K562 (cell line): ENCODE measurements around the gene DTD1. TPM values are rescaled to one million over a fixed set of nuclear protein-coding genes. Genes with fewer than 3 reads are reported as not detected.

Experiments
- CEBPG ChIP-seq, 3 experiments: fragments of 200-800 bp in 1 of 3; sonication (Bioruptor generic) in 1 of 3; sonication (generic) in 1 of 3; formaldehyde crosslinking in 1 of 3; IDR thresholded peaks in 2 of 3; conservative IDR thresholded peaks in 1 of 3; 2 replicates each; pipeline versions ENCODE4 v1.6.1 to v1.8.0; 2016 to 2022; ENCODE audit warnings: missing compliant biosample characterization in 2 of 3, missing genetic modification characterization in 2 of 3, mild to moderate bottlenecking in 1 of 3, missing genetic modification reagents in 1 of 3
- DACH1 ChIP-seq: fragments of 450-650 bp; IDR thresholded peaks from 2 replicates; pipeline ENCODE4 v1.6.1; 2018; ENCODE audit not compliant: partially characterized antibody
- HOXB6 ChIP-seq: fragments of 250-450 bp; sonication (Bioruptor Pico); IDR thresholded peaks from 2 replicates; pipeline ENCODE4 v1.5.1; 2022; ENCODE audit warnings: mild to moderate bottlenecking, borderline replicate concordance
- MNT ChIP-seq, 2 experiments: fragments of 450-650 bp; conservative IDR thresholded peaks; 2 replicates each; pipeline ENCODE4 v1.6.1; 2017; ENCODE audit warnings: mild to moderate bottlenecking in 2 of 2, moderate library complexity in 2 of 2
- NR2F6 ChIP-seq: fragments of 450-650 bp; formaldehyde crosslinking; IDR thresholded peaks from 2 replicates; pipeline ENCODE4 v1.4.0; 2020; ENCODE audit warnings: mild to moderate bottlenecking
- ZNF165 ChIP-seq: fragments of 250-450 bp; sonication (Bioruptor Pico); IDR thresholded peaks from 2 replicates; pipeline ENCODE4 v1.4.0; 2020; ENCODE audit warnings: borderline replicate concordance
- ZNF551 ChIP-seq: fragments of 250-450 bp; sonication (Bioruptor Pico); IDR thresholded peaks from 2 replicates; pipeline ENCODE4 v1.5.0; 2021; ENCODE audit warnings: mild to moderate bottlenecking, moderate library complexity
- ZNF785 ChIP-seq: fragments of 250-450 bp; sonication (Bioruptor Pico); IDR thresholded peaks from 2 replicates; pipeline ENCODE4 v1.4.0; 2020; ENCODE audit warnings: mild to moderate bottlenecking
- polyA plus RNA-seq, 8 experiments: library from polyadenylated mRNA; depleted of rRNA in 4 of 8; stranded (reverse) in 5 of 8; unstranded in 3 of 8; fragments of >200 nt; fragmentation: Nextera tagmentation in 2 of 8; fragmentation: Illumina TruSeq in 1 of 8; extraction: Ambion mirVana in 2 of 8; extraction: Trizol in 1 of 8; gene quantifications; 2 replicates each; pipeline versions ENCODE4 v1.2.1 to v1.2.3, GENCODE V29; 2011 to 2014; ENCODE audit warnings: inconsistent platforms in 1 of 8, missing spikeins in 1 of 8
- total RNA-seq, 7 experiments: library from RNA; depleted of rRNA in 6 of 7; stranded (reverse); fragments of >200 nt in 6 of 7; fragmentation: Illumina TruSeq in 2 of 7; extraction: Trizol in 2 of 7; gene quantifications; 2 replicates each; pipeline versions ENCODE4 v1.2.1 to v1.2.3, GENCODE V29; 2011 to 2021; ENCODE audit warnings: low replicate concordance in 1 of 7
- TF ChIP-seq, protein P1 (sequence below): IDR thresholded peaks from 2 replicates; pipeline ENCODE4 v1.6.1; 2016; ENCODE audit warnings: missing genetic modification characterization, missing compliant biosample characterization

The DTD1 gene
- total and polyA plus RNA-seq, 9 of the 15 experiments (the other 6 are each of a cell fraction or from before 2014, with no cell fraction given), result 5.7 to 28.6 (median 26.8) TPM

DNA sequence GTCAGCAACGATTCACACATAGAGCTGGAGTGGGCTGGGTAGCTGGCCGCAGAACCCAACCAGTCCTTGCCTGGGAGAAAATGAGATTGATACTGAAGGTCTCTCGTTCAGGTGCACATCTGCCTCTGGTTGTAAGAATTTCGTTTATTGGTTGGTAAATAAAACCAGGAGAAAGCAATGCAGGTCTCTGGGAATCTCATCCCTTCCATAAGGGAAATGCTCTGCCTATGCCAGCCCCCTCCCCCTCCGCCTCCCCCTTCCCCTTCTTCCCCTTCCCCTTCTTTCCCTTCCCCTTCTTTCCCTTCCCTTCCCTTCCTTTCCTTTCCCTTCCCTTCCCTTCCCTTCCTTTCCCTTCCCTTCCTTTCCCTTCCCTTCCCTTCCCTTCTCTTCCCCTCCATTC is 107.3 kb downstream of the DTD1 start (continued):
- no peak for TF ChIP-seq CEBPG (CRISPR knock-in tag; IDR thresholded peaks at IDR 0.05)
- no peak for TF ChIP-seq CEBPG (tag; conservative IDR thresholded peaks at IDR 0.05 in 1 of 2, IDR thresholded peaks at IDR 0.05 in 1 of 2)
- no peak for TF ChIP-seq ZNF165 (CRISPR knock-in tag)
- no peak for TF ChIP-seq HOXB6 (CRISPR knock-in tag)
- TF ChIP-seq DACH1, result no peak
- TF ChIP-seq MNT (conservative IDR thresholded peaks at IDR 0.05), result no peak
- TF ChIP-seq ZNF551 (CRISPR knock-in tag), result no peak
- no peak for TF ChIP-seq NR2F6 (CRISPR knock-in tag)
- TF ChIP-seq, protein P1, sequence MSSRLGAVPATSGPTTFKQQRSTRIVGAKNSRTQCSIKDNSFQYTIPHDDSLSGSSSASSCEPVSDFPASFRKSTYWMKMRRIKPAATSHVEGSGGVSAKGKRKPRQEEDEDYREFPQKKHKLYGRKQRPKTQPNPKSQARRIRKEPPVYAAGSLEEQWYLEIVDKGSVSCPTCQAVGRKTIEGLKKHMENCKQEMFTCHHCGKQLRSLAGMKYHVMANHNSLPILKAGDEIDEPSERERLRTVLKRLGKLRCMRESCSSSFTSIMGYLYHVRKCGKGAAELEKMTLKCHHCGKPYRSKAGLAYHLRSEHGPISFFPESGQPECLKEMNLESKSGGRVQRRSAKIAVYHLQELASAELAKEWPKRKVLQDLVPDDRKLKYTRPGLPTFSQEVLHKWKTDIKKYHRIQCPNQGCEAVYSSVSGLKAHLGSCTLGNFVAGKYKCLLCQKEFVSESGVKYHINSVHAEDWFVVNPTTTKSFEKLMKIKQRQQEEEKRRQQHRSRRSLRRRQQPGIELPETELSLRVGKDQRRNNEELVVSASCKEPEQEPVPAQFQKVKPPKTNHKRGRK (tag), result no peak
- TF ChIP-seq ZNF785, result no peak
